Stimulated activated CD8-positive, alpha-beta memory T cell treated with anti-CD3 and anti-CD28 coated beads, Interleukin-2, amount 100 ng/mL, for 1 hour (primary cell): Measurements from ENCODE around the gene SOX5.

Experiments
- DNase-seq, 2 donors: peaks; one replicate each; pipeline ENCODE4 v3.0.0-alpha.2; 2020; ENCODE audit warnings: low read depth in 2 of 2

The SOX5 gene

DNA sequence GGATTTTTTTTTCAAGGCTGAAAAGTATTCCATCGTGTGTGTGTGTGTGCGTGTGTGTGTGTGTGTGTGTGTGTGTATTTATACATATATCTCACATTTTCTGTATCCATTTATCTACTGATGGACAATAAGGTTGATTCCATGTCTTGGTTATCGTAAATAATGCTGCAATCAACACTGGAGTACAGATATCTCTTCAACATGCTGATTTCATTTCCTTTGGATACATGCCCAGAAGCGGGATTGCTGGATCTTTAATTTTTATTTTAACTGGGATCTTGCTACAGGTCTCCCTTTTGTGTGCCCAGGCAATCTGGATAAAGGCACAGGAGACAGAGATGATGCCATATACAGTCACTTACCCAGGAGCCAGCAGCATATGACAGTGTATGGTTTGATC, 338.1 kb downstream of the SOX5 start:
- no peak for DNase-seq

DNA sequence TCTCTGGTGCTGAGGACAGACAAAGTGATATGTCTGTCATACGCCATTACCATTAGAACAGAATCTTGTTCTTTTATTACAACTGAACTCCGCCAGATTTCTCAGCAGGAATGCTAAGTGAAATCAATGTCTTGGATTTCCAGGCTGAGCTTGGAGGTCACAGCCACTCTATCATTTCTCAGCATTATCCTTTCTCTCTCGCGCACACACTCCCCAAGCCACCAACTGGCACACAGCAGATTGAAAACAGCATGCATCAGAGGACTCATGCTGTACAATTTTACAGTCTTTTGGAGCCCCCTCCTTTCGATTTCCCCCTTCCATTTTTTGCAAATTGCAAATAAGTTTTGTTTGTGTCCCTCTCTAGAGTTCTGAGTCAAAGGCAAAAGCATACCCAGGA, 348.6 kb downstream of the SOX5 start:
- DNase-seq: no peak

DNA sequence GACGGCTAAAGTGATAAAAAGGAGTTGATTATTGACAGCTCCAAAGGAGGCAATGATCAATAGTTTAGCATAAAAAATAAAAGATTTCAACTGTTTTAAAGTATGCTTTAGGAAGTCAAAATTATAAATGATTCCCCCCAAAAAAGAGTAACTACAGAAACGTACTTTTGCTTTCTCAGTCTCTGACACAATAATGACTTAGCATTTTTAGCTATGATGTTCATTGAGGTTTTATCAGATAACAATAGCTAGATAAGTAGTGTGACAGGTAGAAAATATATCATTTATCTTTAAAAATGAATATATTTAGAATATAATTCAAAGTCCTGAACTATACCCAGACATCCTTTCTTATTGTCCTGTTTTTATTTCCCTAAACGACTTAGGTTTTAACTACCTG, 352.9 kb downstream of the SOX5 start:
- DNase-seq: no peak

DNA sequence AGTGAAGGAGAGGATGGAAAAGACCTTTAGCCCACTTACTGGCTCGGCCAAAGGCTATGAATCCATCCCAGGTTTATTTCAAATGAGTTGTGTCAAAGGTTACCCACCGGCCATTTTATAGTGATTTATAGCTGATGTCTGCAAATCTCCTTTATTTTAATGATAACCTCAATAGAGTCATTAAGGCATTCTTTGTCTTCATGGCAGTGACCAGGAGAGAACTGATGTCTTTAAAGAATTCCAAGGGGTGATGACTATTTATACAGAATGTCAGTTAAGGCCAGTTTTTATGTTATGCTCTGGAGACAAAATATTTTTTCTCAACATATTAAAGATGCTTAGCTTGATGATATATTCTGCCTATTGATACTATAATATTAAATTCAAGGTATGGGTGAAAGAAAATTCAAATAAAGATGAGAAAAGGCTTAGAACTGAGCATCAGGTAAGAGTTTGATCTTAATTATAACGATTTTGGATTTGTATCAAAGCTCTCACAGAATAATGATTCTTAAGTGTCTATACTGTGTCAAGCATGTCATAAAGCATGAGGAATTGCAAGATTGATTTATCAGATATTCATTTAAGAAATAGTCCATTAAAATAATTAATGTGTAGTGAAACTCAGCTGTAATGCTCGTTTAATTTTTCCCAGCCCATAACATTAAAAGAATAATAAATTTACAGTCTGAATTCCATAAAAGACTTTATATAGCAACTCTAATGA, 361.5 kb downstream of the SOX5 start:
- DNase-seq: no peak

DNA sequence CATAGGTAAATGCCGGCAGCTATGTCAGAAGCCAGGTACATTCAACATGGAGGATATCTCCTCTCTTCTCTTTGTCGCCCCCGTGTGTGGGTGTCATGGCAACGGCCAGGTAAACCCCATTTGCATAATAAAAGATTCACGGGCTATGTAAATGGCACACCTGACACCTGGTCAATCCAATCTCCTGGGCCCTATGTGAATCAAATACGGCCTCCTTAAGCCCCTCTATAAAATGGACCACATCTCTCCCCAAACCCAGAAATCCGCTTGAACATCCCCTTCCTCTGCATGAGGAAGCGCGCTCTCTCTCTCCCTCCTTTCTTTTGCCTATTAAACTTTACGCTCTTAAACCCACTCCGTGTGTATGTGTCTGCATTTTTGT, 363.7 kb downstream of the SOX5 start:
- DNase-seq: no peak

DNA sequence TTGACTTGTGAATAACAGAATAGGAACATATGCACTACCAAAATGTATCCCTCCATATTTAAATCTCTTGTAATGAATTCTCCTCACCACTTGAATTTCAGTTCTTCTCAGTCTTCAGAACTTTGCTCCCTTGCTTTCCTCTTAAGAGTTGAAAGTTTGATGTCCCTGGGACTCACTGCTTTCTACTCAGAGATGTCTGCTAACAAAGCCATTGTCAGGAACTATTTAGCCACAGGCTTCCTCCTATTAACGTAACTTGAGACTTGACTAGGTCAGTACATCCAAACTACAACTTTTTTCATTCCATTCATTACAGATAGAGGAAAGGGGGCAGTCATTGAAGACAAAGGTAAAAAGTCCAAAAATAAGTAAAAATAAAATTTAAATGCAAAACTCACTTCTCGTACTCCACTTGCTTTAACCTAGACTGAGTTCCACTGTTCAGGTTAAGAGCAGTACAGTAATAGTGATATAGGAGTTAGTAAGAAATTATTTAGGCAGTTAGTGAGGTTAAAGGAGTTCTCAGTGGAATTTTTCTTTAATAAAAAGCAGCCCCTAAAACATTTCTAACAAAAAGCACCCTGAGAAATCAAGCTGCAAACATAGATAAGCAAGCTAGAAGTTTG, 364.2 kb downstream of the SOX5 start:
- no peak for DNase-seq

DNA sequence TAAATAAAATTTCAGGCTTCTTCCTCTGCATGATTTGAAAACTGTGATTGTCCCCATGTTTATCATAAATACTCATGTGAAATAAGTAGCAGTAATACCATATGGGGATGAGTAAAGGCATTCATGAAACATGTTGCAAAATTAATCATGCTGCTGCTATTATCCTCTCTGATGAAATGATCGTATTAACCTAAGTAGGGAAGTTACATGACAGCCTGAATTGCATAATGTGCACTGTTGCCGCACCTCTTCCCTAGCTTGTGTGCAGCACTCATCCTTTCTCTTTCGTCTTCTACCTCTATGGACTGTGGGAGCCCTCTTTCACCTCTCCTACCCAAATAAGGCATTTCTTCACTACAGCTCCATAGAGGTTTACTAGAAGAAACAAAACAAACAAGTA, 367.6 kb downstream of the SOX5 start:
- DNase-seq: no peak

DNA sequence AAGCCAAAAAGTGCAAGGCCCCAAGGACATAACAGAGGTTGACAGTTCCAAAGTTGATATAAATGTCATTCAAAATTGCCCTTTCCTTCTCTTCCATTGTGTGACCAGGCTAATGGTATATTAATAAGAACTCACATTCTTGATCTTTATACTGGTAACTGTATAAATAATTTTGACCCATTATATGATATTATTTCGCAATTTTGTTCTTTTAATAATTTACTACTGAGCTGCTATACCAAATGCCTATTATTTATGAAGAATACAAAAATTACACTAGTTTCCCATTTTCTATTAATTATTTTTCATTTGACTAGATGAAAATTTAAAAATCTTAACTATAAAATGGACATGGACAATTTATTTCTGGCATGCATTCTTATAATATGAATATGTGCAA, 370.2 kb downstream of the SOX5 start:
- no peak for DNase-seq

DNA sequence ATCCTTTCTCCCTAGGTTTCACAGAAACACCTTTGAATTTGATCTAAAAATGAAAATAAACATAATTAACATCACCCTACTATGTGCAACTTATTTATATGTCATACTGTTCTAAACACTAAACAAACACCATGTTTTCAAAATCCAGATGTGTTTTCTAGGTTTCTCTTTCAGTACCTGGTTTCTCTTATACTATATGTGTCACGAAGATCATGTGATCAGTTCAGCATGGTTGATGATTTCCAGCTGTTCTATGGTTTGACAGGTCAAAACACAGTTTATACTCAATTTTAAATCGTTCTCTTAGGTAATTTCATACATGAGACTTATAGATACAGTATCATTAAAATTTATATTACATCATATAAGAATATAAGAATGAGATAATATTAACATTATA, 373.1 kb downstream of the SOX5 start:
- DNase-seq: no peak

DNA sequence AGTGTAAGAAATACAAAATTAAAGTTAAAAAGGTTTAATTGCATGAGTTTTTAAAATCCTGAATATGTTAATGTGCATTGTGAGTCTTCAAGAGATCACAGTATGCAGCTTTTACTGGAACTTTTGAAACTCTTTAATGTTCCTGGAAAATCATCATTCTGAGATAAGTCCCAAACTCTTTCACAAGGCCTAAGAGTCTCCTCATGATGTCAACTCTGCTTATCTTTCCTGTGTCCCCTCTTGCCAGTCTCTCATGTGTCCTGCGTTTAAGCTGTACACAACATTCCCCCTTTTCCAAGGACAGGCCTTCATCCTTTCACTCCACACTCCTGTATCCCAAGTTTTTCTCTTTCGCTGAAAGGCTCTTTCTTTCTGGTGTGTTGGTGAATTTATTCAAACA, 380.1 kb downstream of the SOX5 start:
- DNase-seq: no peak

DNA sequence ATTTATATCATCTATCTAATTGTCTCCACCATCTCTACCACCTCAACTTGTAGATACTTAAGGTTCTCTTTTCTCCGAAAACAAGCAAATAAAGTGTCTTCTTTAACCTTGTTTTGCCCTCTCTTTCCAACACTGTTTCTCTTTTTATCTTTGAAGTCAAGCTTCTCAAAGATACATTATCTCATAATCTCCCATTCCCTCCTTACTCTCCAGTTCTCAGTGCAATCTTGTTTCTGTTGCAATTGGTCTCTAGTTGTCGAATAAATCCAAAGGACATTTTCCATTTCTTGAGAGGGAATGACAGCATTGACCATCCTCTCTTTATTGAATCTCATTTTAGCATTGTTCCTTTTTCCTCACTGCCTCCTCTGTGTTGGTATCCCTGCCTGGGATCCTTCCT, 383.3 kb downstream of the SOX5 start:
- no peak for DNase-seq

DNA sequence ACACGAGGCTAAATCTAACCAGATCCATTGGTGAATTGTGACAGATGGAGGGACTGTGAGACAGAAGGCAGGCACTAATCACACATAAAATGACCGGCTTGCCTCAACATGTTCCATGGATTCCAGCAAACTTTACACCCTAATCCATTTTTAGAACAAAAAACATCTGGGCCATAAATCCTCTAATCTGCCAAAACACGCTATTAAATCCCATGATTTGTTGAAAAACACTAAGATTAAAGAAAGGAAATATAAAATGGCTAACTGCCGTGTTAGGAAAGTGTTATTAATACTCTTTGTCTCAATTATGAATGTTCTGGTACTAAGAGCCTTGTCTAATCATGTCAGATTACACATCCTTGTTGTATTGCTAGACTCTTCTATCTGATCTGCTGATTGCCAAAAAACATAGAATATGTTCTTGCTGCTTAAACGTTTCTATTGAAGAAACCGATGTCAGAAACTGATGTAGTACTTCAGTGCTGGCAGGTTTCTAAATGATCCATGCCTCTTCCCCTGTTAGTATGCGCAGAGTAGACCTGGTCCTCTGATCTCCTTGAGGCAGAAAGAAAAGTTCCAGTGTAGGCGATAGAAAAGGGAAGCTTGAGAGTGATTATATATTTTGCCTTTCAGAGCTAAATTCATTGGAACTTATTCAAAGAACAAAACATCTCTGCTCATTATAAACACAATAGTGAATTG, 384.9 kb downstream of the SOX5 start:
- DNase-seq: no peak

DNA sequence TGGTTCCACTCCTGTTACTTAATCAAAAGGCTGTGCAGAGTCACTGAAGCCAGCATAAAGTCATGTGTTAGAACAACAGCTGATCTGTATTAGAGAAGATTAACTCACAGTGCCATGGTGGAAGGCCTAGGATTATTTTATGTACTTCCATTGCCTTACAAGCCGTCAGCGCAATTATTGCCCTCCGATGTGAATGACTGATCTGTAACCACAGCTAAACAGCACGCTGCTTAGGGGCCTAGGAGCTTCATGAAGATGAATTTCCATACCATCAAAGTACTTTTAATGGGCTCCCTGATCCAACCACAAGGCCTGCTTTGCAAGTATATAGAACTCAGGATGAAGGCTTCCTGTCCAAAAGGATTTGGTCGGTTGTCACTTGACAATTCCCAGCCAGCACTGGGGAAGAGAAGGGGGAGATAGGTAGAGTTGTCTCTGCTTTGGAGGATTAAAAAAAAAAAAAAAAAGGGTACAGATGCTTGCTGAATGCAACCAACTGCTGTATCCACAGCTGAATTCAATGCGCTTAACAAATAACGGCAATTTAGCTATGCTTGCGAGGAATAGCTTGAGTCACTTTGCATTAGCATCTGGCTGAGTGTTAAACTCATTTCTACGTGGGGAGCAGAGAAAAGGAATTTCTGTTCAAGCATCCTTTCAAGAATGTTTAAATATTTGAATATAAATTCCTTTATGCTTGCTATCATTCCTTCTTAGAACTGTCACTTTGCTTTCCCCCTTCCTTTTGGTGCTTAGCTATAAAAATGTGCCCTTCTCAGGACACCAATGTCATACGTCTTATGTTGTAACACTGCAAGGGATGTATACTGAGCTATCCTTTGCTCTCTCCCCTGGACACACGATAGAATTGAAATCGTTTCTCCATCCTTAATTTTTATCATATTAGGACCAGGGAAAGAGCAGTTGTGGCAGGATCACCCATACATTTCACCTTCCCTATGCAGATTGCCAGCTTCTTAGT, 387.8 kb downstream of the SOX5 start:
- no peak for DNase-seq

DNA sequence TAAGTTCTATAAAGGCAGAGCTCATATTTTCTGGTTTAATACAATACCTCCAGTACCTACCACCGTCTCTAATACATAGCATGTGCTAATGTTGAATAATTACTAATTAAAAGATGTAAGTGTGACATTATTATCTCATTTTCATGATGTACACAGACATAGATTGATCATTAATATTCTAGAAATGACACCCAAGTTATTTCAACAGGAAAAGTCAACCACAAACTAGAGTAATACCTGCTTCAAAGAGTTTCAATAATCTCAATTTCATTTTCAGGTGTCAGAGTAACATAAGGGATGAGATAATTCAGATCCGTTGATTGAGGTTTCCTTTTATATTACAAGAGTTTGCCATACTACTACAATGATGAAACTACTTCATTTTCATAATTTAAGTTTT, 388.9 kb downstream of the SOX5 start:
- DNase-seq: no peak

DNA sequence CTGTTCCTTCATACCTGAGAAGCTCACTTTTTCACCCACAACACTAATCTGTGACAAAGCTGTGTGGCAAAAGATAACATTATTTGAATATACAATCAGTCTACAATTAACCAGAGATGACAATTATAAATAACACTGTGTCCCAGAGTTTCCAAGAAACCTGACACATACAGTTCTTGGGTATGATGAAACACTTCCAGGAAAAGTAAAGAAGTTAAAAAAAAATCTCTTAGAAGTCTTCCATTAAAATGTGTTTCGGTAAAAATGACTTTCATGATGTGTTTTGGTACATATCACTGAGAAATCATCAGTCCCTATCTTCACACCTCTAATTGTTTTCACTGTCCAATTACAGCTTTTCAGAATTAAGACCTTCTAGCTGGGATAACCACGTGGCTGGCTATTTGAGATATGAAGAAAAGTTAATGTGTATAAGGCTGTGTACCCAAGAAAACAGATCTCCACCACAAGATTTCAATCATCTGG, 390.2 kb downstream of the SOX5 start:
- DNase-seq: no peak

DNA sequence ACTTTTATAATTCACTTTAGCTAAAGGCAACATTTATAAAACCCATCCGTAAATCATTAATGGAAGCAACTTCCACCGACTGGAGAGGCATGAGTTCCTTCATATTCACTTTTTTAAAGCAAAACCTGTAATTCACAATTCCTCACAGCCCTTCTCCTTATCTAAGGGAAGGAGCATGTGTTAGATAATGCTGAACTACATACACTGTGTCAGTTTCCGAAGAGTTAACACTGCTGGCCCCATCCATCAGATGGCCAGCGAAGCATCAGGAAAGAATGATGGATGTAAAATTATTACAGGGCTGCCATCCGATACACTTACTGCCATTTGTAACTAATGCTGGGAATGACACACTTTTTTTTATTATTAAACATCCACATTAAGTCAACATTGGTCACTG, 392.8 kb downstream of the SOX5 start:
- no peak for DNase-seq

DNA sequence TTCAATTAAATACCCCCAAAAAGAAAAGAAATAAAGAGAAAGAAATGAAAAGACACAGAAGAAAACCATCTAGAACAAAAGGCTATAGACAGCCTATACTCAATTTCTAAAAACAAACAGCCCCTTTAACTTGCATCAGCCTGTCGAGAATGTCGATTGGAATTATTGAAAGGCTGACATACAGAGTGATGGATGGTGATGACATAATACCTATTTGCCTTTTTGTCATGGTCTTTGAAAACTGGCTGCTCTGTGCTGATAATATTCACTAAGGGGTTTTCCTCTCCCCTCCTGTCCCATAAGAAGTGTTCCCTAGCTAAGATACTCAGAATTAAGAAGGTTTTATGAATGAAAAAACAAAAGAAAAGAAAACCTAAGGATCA, 393.7 kb downstream of the SOX5 start:
- no peak for DNase-seq

DNA sequence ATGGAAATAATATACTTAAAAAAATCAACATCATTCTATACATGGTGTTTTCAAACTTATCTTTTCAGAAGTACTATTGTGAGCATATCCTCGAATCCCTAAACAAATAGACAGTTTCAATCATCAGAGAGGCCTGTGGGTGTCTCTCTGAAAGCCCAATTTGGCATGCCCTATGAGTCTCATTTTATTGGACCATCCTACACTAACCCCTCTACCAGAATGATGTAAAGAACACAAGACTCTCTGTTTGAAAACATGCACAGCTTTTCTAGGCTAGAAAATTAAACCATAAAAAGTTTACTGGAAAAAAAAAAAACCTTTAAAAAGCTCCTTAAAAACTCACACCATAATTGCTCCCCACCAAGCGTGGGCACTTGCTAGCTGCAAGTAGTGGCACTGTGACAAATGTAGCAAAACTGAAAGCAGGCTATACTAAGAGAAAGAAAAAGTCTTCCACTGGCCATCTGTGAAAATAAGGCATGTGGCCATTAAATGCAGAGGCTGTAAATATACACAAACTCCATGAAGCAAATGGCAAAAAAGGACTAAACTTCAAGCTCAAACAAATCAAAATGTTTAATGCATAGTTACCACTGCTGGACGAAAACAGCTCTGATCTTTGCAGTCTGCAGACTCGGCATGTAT, 394.2 kb downstream of the SOX5 start:
- no peak for DNase-seq

DNA sequence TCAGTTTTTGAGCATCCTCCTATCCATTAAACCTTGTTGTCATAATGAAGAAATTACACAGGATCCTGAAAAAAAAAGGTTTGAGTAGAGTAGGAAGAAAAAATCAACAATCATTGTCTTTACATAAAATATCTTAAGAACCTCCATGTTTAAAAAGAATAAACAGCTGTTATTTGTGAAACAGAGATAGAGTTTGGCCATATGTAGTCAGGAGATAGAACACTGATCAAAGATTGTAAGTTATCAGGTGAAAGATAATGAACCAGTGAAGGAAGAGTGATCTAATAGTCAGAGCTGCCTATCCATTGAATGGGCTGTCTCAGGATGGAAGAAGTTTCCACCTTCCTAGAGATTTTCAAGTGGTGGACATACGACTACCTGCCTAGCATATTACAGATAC, 397.1 kb downstream of the SOX5 start:
- DNase-seq: no peak

DNA sequence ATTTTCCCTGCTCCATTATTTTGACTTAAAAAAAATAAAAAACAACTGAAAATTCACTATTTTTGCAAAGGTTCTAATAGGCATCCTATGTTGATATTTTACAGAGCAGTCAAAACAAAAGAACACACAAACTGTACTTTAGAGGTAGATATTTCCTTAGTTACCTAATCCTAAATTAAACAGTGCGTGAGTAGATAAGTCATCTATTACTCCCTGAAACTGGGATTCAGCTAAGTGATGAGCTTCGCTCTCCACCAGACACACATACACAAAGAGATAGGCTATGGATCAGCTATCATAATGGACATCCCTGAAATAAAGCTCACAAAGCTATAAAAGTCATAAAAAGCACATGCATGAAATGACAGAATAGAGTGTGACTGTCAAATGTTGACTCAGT, 398.7 kb downstream of the SOX5 start:
- no peak for DNase-seq

DNA sequence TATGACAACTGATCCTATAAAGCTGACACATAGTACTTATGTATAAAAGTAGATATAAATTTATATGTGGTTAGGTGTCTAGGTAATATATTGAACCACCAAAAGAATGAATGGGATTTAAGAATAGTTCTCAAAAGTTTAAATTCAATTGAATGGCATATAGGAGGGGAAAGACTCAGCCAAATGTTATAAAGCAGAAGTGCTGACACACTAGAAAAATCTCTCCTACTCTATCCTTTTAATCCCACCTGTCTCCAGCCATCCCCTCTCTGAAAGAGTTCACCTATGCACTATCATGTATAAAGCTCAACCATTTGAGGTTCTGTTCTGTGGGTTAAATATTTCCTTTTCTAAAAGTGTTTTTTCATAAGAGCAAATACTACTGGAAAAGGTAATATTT, 400.7 kb downstream of the SOX5 start:
- no peak for DNase-seq

DNA sequence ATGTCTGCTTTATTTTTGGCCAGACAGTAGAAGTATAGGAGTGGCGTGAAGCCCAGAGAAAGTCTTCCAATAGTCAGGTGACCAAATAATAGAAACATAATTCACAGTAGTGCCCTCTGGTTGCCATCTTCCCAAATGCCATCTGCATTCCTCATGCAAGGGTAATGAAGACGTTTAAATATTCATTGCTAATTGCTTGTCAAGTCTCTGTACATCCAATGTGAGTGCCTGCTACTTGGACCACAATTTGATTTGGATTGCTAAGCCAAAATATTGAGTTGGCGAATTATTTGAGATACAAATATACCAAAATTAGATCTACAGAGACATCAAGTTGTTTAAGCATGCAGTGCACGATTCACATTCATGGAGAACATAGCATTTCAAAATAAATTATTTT, 402.7 kb downstream of the SOX5 start:
- no peak for DNase-seq
